Central memory CD8-positive, alpha-beta T cell (primary cell): ENCODE measurements around the gene ZNF30.
"Not testable (repeated sequence)": the region's sequence is repeated elsewhere in the genome, so short reads cannot be mapped to it uniquely, and the experiment has no call there.

ENCODE experiments used
- ATAC-seq: fragments of 150-1000 bp; cut with Tn5 transposase; replicated peaks from 2 replicates; pipeline ENCODE4 v1.10.0; 2022; ENCODE audit warnings: mild to moderate bottlenecking, moderate FRiP score, moderate number of reproducible peaks; ENCODE audit not compliant: poor library complexity, severe bottlenecking; ENCODE audit errors: extremely low read depth
- DNase-seq, 2 donors: peaks; one replicate each; pipeline ENCODE4 v3.0.0; 2021; ENCODE audit warnings: low spot score in 2 of 2
- H3K27ac Mint-ChIP-seq: one replicate; pipeline ENCODE4 v1.8.0; 2022; ENCODE audit warnings: low read depth, mild to moderate bottlenecking, moderate library complexity, mixed read lengths
- H3K27me3 Mint-ChIP-seq: one replicate; pipeline ENCODE4 v1.8.0; 2022; ENCODE audit warnings: mixed read lengths
- H3K36me3 Mint-ChIP-seq: one replicate; pipeline ENCODE4 v1.8.0; 2022; ENCODE audit warnings: mild to moderate bottlenecking, moderate library complexity, mixed read lengths; ENCODE audit not compliant: insufficient read depth
- H3K4me1 Mint-ChIP-seq: one replicate; pipeline ENCODE4 v1.8.0; 2022; ENCODE audit warnings: mixed read lengths
- H3K4me3 Mint-ChIP-seq: one replicate; pipeline ENCODE4 v1.8.0; 2022; ENCODE audit warnings: mild to moderate bottlenecking, moderate library complexity, mixed read lengths
- H3K9me3 Mint-ChIP-seq: one replicate; pipeline ENCODE4 v1.8.0; 2022; ENCODE audit warnings: mixed read lengths

Gene ZNF30

DNA sequence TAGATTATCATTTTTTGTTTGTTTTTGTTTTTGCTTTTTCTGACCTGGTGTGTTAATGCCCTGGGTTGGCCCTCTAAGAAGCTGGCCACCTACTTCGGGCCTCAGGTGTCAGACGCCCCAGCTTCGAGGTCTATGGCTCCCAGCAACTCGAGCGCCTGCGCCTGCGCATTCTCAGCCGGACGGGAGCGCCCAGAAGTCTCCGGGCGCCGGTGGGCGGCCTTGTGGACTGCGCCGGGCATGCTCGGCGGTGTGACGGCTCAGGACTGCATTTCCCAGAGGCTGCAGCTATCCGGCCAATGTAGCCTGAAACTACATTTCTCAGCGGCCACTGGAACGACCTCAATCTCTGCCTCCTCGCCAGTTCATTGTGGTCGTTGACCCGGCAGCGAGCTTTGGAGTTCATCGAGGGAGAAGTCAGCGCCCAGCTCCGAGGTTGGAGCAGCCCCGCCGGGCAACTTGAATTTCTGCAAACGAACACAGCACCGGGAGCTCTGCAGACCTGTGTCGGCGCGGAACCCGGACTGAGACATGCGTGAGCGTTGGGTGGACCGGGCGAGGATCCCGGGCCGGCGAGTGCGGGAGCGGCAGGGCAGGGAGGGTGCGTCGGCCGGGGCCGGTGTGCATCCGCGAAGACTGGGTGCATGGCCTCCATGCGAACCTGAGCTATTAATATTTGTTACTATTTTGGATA, at the start of gene ZNF30:
TSS of gene ZNF30 (plus strand) at position 219 of the 691 bp plus-strand sequence. CDS start 3,045 bp downstream, outside the sequence.
- Mint-ChIP-seq H3K36me3 (peaks cover 4% of the 10 kb centered on the region), H3K27ac (peak within 1 kb of the TSS; percentile 38), H3K27me3 (no peaks in the 10 kb centered on the region), H3K4me1 (peaks cover 11% of the 10 kb centered on the region), H3K9me3 (no peaks in the 10 kb centered on the region), H3K4me3 (peak within 1 kb of the TSS; percentile 87)
- peak; percentile 51 to 58 for DNase-seq
- peak; percentile 97 for ATAC-seq

DNA sequence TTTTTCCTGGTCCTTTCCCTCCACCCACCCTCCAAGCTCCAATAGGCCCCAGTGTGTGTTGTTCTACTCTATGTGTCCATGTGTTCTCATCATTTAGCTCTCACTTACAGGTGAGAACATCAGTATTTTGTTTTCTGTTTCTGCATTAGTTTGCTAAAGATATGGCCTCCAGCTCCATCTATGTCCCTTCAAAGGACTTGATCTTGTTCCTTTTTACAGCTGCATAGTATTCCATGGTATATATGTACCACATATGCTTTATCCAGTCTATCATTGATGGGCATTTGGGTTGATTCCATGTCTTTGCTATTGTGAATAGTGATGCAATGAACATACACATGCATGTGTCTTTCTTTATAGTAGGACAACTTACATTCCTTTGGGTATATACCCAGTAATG, 47.1 kb upstream of the ZNF30 start:
- DNase-seq (no peak), ATAC-seq (no peak)
- H3K4me1 Mint-ChIP-seq: no peaks in the 10 kb centered on the region
- no peak overlapping the region for H3K4me3 Mint-ChIP-seq
- H3K36me3 Mint-ChIP-seq: no peaks in the 10 kb centered on the region
- peaks cover 8% of the 10 kb centered on the region for H3K9me3 Mint-ChIP-seq
- no peak overlapping the region for H3K27ac Mint-ChIP-seq
- H3K27me3 Mint-ChIP-seq: peaks cover 27% of the 10 kb centered on the region

- H3K36me3 Mint-ChIP-seq: no peaks in the 10 kb centered on the region
- ATAC-seq: no peak
Observed at GRCh38 chr19:34880034-34880433, 46.7 kb upstream of the ZNF30 start.

DNA sequence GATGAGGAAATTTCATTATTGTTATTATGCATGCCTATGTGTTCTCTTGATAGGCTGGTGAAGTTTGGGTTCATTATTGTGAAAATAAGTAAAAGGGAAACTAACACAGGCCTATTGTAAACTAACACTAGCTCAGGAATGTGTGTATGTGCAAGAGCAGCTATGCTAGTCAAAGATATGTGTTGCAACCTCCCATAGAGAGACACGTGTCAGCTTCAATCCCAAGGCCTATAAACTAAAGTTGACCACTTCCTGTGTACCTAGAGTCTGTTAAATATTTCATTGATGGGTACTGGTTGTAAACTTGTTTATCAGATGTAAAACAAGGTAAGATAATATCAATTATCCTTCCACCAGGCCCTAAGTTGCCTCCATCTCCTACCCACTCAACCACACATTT, 44.7 kb upstream of the ZNF30 start:
- Mint-ChIP-seq H3K36me3 (no peaks in the 10 kb centered on the region), H3K4me1 (no peaks in the 10 kb centered on the region), H3K9me3 (peaks cover 16% of the 10 kb centered on the region), H3K27me3 (peaks cover 32% of the 10 kb centered on the region), H3K27ac (no peak overlapping the region), H3K4me3 (no peak overlapping the region)
- ATAC-seq: no peak
- no peak for DNase-seq

More at GRCh38 chr19:34880034-34880433, 46.7 kb upstream of the ZNF30 start:
- no peaks in the 10 kb centered on the region for H3K4me1 Mint-ChIP-seq
- H3K27ac Mint-ChIP-seq: no peak overlapping the region
- H3K27me3 Mint-ChIP-seq: peaks cover 32% of the 10 kb centered on the region
- H3K9me3 Mint-ChIP-seq: peaks cover 13% of the 10 kb centered on the region
- H3K4me3 Mint-ChIP-seq: no peak overlapping the region
- no peak for DNase-seq

GRCh38 chr19:34888091-34888490, 38.6 kb upstream of the ZNF30 start:
- Mint-ChIP-seq H3K27me3 (peaks cover 61% of the 10 kb centered on the region), H3K9me3 (peaks cover 15% of the 10 kb centered on the region), H3K36me3 (no peaks in the 10 kb centered on the region), H3K4me3 (no peak overlapping the region), H3K27ac (no peak overlapping the region), H3K4me1 (no peaks in the 10 kb centered on the region)
- DNase-seq: no peak
- ATAC-seq: no peak

- DNase-seq (no peak), ATAC-seq (no peak)
- Mint-ChIP-seq H3K27ac (no peak overlapping the region), H3K27me3 (peaks cover 35% of the 10 kb centered on the region), H3K9me3 (no peaks in the 10 kb centered on the region), H3K36me3 (no peaks in the 10 kb centered on the region), H3K4me1 (peaks cover 4% of the 10 kb centered on the region), H3K4me3 (no peak overlapping the region)
Observed at GRCh38 chr19:34900245-34900644, 26.5 kb upstream of the ZNF30 start.

GRCh38 chr19:34904664-34905527, 21.8 kb upstream of the ZNF30 start:
- Mint-ChIP-seq H3K36me3 (no peaks in the 10 kb centered on the region), H3K27me3 (peaks cover 67% of the 10 kb centered on the region), H3K4me1 (peaks cover 15% of the 10 kb centered on the region), H3K27ac (no peak overlapping the region), H3K9me3 (no peaks in the 10 kb centered on the region), H3K4me3 (peak overlapping the region; percentile 5)
- ATAC-seq (no peak), DNase-seq (no peak)

- no peak overlapping the region for H3K27ac Mint-ChIP-seq
- no peak for ATAC-seq
- DNase-seq: no peak
- no peak overlapping the region for H3K4me3 Mint-ChIP-seq
- no peaks in the 10 kb centered on the region for H3K36me3 Mint-ChIP-seq
- peaks cover 7% of the 10 kb centered on the region for H3K9me3 Mint-ChIP-seq
- H3K27me3 Mint-ChIP-seq: peaks cover 57% of the 10 kb centered on the region
- H3K4me1 Mint-ChIP-seq: peaks cover 5% of the 10 kb centered on the region
Observed at GRCh38 chr19:34910770-34911169, 15.9 kb upstream of the ZNF30 start.

- Mint-ChIP-seq H3K9me3 (peaks cover 20% of the 10 kb centered on the region), H3K27me3 (peaks cover 14% of the 10 kb centered on the region)
- H3K27ac Mint-ChIP-seq, ATAC-seq, H3K4me3 Mint-ChIP-seq, DNase-seq, H3K36me3 Mint-ChIP-seq, H3K4me1 Mint-ChIP-seq: not testable (repeated sequence)
Observed at GRCh38 chr19:34917144-34917543, 9.6 kb upstream of the ZNF30 start.

GRCh38 chr19:34918190-34918589, 8.5 kb upstream of the ZNF30 start:
- peaks cover 20% of the 10 kb centered on the region for H3K9me3 Mint-ChIP-seq

GRCh38 chr19:34920090-34920786, 6.5 kb upstream of the ZNF30 start:
- peaks cover 15% of the 10 kb centered on the region for H3K9me3 Mint-ChIP-seq
- H3K4me3 Mint-ChIP-seq, H3K27ac Mint-ChIP-seq, H3K36me3 Mint-ChIP-seq, ATAC-seq, H3K4me1 Mint-ChIP-seq, H3K27me3 Mint-ChIP-seq, DNase-seq: not testable (repeated sequence)

More at GRCh38 chr19:34918190-34918589, 8.5 kb upstream of the ZNF30 start:
- ATAC-seq (no peak), DNase-seq (no peak)
- Mint-ChIP-seq H3K36me3 (no peaks in the 10 kb centered on the region), H3K4me1 (no peaks in the 10 kb centered on the region), H3K27ac (no peak overlapping the region), H3K4me3 (no peak overlapping the region), H3K27me3 (peaks cover 9% of the 10 kb centered on the region)

GRCh38 chr19:34925278-34925855, 1.3 kb upstream of the ZNF30 start:
- ATAC-seq (no peak), DNase-seq (no peak)
- Mint-ChIP-seq H3K27me3 (no peaks in the 10 kb centered on the region), H3K36me3 (peaks cover 2% of the 10 kb centered on the region), H3K9me3 (no peaks in the 10 kb centered on the region), H3K4me1 (peaks cover 11% of the 10 kb centered on the region), H3K27ac (no peak overlapping the region), H3K4me3 (no peak overlapping the region)
